Lower leg skin (tissue), 3 donors: ENCODE data around the gene ABAT.

Source experiments
- POLR2A ChIP-seq, 2 donors: fragments of 450-650 bp; IDR thresholded peaks; one replicate each; pipeline ENCODE4 v1.6.1; 2016 to 2017; ENCODE audit warnings: antibody characterized with exemption in 2 of 2, mild to moderate bottlenecking in 1 of 2, moderate library complexity in 1 of 2
- TF ChIP-seq, protein P1 (sequence below), 3 donors: fragments of 450-650 bp; IDR thresholded peaks; one replicate each; pipeline ENCODE4 v1.5.1; 2016; ENCODE audit warnings: antibody characterized with exemption in 3 of 3, mild to moderate bottlenecking in 3 of 3, moderate library complexity in 2 of 3

DNA sequence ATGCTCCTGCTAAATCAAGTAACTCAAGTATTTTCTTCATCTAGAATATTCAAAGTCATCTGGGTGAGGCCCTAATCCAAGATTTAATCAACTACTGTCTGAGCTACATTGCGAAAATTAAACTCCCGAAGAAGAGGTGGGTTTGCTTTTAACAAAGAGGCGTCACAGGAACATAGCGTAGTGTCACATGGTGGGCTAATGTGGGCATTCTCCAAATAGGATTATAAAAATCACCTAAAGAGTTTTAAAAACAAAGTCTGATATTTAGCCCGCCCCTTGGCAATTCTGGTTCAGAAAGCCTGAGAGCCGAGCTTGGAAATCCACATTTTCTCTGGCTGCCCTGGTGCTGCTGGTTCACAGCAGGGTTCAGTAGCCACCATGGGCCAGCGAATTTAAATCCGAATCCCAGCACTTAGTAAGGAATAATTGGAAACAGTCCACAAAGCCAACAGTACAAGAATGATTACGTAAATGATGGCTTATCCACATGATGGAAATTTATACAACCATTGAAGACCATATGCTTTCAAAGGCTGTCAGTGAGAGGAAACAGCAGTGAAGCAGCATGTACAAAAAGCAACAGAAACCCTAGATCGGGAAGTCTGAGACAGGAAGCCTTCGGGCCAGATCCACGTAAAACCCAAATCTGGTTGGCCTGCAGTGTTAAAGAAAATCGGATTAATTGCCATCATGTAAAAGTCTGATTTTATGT, 132.0 kb downstream of the ABAT start:
- TF ChIP-seq, protein P1, sequence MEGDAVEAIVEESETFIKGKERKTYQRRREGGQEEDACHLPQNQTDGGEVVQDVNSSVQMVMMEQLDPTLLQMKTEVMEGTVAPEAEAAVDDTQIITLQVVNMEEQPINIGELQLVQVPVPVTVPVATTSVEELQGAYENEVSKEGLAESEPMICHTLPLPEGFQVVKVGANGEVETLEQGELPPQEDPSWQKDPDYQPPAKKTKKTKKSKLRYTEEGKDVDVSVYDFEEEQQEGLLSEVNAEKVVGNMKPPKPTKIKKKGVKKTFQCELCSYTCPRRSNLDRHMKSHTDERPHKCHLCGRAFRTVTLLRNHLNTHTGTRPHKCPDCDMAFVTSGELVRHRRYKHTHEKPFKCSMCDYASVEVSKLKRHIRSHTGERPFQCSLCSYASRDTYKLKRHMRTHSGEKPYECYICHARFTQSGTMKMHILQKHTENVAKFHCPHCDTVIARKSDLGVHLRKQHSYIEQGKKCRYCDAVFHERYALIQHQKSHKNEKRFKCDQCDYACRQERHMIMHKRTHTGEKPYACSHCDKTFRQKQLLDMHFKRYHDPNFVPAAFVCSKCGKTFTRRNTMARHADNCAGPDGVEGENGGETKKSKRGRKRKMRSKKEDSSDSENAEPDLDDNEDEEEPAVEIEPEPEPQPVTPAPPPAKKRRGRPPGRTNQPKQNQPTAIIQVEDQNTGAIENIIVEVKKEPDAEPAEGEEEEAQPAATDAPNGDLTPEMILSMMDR (IDR thresholded peaks at IDR 0.05): no peak
- TF ChIP-seq POLR2A (IDR thresholded peaks at IDR 0.05): no peak
